Stimulated activated CD8-positive, alpha-beta memory T cell treated with anti-CD3 and anti-CD28 coated beads, Interleukin-15, amount 100 ng/mL, for 4 hours (primary cell): ENCODE measurements around the gene CELA3A.
A peak's percentile ranks its signal among the peaks of the same experiment; 100 is the strongest.
"Not testable (repeated sequence)": the region's sequence is repeated elsewhere in the genome, so short reads cannot be mapped to it uniquely, and the experiment has no call there.

ENCODE experiments used
- DNase-seq, 2 donors: peaks; one replicate each; pipeline ENCODE4 v3.0.0-alpha.2; 2020; ENCODE audit warnings: low read depth in 2 of 2

Gene CELA3A

DNA sequence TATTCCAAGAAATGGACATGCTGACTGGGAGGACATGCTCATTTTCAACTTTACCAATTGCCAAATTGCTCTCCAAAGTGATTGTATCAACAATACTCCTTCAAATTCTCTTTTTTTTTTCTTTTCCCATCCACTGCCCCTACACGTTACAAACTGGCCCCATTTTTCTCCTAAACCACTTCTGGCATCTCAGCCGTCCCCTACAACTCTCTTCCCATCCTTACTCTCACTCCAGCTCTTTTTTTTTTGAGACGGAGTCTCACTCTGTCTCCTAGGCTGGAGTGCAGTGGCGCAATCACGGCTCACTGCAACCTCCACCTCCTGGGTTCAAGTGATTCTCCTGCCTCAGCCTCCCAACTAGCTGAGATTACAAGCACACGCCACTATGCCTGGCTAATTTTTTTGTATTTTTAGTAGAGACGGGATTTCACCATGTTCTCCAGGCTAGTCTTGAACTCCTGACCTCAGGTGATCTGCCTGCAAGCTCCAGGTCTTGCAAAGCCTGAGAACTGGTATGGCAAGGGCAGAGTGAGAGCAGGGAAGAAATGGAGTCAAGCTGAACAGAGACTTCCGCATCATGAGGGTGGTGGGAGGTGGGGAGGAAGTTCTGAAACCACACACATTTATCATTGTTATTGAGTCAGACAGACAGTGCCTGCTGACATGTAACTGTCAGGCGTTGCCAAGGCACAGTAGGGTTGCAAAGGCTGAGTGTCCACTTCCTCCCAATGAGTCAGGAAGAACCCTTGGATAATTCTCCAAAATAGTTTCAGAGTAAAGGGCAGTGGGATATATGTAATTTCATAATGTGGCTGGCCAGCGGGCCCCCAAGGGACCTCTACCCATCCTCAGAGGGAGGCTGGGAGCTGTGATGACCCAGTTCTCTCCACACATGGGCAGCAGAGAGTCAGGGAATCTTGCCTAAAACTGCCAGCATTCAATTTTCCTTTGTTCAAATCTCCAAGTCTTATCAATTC lies 17.4 kb downstream of the CELA3A start:
- DNase-seq = peak; percentile 24 to 55

DNA sequence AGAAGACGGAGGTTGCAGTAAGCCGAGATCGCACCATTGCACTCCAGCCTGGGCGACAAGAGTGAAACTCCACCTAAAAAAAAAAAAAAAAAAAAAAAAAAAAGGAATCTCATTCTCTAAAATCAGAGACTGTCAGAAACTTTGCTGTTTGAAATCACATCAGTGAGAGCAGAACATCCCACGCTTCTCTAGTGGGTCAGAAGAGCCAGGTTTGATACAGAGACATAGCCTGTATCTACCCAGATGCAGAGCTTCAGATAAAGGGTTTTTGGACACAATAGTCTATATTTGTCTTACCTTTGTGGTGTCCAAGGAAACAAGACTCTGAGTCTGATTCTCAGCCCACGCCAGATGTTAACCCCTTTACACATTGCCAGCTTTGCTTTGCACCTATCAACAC lies 19.6 kb downstream of the CELA3A start:
- DNase-seq = no peak

DNA sequence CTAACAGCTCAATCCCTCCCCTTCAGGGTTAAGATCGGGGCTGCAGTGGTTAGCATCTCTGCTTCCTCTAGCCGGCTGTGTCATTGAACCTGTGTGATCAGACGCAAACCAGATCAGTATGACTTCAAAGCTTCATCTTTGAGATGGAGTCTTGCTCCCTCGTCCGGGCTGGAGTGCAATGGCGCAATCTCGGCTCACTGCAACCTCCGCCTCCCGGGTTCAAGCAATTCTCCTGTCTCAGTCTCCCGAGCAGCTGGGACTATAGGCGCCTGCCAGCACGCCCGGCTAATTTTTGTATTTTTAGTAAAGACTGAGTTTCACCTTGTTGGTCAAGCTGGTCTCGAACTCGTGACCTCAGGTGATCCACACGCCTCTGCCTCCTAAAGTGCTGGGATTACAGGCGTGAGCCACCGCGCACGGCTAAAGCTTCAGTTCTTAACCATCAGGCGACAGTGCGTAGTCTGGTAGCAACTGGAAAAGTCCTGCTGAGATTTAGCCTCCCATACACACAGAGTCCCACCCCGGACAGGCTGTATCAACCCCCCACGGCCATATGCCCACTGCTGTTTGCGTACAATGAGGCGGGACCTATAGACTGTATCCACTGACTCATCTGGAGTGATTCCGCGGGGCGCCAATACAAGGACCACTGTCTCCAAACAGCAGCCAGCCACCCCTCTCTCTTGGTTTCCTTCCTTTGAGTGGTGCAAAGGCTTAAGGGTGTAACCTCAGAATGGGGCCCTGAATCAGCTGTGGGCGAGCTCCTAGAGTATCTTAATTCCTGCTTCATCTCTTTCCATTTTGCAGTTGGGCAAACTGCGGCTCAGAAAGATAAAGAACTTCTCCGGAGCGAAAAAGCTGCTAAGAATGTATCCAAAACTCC lies 23.3 kb downstream of the CELA3A start:
- DNase-seq = peak; percentile 46 to 52

DNA sequence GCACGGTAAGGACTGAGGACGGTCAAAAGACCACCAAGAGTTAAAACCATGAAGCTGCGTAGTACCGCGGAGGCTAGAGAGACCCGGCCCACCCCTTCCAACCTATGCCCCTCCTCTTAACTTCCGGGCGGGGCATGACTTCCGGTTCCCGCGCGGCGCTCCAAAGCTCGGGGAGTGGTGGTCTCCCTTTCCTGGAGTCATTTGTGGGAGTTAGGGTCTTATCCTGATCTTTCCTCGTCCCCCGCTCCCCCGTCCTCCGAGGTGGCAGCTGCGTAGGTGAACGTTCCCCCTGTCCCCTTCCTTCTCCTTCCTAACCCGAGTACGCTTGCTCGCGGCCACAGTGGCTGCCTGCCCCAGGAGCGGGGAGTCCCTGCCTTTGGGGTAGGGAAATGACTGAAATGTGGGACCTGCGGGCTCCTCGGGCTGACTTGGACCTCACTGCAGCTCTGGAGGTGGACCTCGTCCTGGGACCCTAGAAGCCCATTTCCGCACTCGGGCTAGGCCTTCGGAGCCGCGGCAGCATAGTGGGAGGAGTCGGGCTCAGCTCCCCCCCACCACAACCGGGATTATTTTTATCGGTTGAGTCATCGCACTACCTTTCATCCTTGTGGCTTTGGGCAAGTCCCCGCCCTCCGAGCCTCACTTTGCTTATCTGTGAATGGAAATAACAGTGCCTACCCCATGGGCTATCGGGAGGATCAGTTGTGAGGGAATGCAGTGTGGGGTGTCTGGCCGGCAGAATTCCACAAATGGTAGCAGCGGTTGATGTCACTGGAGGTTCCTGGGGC lies 24.1 kb downstream of the CELA3A start:
- DNase-seq = peak; percentile 76 to 91

DNA sequence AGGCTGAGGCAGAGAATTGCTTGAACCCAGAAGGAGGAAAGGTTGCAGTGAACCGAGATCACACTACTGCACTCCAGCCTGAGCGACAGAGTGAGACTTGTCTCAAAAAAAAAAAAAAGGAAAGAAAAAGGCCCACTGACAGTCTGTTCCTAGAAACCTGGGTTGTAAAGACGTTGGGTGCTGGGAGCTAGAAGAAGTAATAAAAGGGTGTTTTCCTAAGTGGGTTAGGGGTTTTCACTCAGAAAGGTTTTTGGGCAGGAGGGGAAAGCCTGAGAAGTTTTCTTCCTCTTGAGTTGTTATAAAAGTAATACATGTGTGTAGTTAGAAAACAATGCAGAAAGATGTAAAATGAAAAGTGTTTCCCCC lies 25.4 kb downstream of the CELA3A start:
- no peak for DNase-seq

DNA sequence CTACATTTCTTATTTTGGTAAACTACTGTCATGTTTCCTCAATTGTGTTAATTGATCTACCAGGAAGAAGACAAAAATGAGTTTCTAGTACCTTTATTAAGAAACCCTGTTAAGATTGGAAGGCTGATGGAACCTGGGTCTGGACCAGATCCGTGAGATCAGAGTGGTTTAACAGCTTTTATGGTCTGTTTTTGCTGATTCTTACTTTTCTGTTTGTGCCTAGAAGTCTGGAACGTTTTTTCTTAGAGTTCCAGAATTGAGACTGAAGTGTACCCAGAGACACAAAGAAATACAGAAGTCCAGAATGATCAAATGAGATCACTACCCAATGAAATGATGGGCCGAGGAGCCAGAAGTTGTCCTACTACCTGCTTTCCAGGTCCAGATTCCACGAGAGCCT lies 28.6 kb downstream of the CELA3A start:
- no peak for DNase-seq

DNA sequence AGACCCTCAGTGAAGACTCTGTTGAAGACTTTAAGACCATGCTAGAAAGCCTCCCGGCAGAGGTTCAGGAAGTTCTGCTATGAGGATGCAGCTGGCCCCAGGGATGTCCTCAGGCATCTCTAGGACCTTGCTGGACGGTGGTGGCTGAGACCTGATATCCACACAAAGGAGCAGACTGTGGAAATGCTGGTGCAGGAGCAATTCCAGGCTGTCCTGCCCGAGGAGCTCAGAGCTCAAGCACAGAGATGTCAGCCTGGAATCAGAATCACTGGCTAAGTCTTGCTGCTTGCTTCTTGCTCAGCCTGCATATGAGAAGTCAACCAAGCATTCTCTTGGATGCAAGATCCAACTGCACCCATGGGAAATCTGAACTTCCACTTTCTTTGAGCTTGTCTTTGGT lies 29.0 kb downstream of the CELA3A start:
- no peak for DNase-seq

DNA sequence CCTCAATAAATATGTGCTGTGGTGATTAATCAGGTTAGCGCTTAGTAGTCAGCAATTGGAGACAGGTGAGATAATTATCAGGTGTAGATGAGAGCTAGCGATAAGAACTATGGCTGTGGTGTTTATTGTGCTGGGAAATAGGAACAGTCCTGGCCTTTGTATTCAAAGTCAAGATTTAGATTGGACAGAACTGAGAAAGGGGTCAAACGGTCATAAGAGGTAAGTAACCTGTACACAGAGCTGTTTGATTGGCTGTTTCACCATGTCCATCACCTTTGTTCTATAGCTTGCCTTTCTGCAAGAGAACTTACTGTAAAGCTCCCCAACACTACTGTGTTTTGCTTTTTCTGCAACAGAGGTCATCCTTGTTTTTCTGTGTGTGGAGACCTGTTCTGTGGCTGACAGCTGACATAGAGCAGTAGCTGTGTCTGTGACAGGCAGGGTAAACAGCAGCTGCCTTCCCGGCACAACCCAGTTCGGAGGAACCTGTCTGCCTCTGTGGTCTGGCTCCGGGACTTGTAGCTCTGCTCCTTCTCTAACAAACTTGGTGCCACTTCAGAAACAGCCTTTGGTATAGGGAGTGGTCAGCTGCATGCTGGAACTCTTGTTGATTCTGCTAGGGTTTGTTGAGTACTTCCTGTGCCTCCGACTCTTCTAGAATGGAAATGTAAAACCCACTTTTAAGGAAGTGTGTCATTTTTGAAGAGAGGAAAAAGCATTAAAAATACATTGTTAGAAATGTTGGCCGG lies 29.9 kb downstream of the CELA3A start:
- DNase-seq = no peak

DNA sequence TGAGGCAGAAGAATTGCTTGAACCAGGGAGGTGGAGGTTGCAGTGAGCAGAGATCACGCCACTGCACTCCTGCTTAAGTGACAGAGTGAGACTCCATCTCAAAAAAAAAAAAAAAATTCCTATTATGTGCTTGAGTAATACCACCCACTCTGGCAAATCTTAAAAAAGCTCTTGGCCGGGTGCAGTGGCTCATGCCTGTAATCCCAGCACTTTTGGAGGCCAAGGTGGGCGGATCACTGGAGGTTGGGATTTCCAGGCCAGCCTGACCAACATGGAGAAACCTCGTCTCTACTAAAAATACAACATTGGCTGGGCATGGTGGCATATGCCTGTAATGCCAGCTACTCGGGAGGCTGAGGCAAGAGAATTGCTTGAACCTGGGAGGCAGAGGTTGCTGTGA lies 33.4 kb downstream of the CELA3A start:
- DNase-seq = not testable (repeated sequence)

DNA sequence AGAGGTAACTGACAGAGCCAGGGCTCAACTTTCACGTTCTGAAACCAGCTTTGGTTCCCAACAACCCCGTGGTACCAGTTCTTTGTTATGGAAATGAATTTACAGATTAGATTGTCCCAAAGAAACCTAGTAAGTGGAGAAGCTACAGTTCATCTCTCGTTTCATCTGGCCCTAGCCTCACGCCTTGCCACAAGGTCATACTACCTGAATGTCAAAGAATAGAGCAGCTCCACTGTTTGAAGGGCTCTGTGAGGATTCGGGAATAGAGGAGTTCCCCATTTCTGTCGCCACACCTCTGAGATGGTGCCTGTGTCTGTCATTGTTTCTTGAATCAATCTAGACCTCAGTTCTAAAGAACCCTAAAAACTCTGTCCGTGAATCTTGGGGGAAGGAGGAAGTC lies 36.1 kb downstream of the CELA3A start:
- DNase-seq = no peak

DNA sequence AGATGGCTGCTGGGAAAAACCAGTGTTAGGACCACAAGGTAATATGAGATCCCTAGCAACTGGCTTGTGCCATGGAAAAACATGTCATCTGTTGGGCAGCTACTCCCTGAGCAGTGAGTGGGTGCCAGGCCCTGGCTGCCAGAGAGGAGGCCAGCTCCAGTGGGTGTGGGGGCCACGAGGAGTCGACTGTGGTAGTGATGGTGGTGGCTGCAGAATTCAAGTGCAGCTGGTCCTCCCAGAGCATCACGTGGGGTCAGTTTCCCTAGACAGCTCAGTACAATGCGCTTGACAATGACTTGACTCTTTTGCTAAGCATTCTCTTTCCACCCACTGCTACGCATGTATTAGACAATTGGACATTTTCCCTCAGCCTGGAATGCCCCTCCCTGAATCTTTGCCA lies 36.6 kb downstream of the CELA3A start:
- DNase-seq = no peak

DNA sequence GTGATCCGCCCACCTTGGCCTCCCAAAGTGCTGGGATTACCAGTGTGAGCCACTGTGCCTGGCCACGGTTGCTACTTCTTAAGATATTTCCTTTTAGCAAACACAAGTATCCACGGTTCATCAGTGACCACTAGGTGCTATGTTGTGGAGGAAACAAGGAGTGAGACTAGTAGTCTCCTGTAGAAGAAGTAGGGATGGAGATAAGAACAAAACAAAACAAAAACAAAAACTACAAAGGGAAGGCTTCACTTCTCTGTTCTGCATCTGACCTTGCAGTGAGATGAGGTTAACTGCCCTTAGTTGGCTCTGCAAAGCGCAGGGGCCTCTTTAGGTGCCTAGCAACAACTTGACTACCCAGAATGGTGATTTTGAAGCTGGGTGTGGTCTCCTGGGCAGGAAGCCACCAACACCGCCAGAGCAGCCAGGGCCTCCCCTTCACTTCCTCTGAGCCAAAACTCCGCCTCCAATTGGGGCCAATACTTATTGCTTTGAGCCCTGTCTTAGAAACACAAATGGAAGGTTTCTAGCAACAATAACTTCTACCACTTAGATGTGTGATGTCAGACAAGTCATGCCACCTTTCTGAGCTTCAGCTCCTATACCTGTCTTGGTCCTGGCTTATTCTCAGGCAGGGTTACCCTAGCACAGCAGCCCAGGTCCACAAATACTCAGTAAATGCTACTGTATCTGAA lies 38.3 kb downstream of the CELA3A start:
- DNase-seq = peak; percentile 63 to 73

DNA sequence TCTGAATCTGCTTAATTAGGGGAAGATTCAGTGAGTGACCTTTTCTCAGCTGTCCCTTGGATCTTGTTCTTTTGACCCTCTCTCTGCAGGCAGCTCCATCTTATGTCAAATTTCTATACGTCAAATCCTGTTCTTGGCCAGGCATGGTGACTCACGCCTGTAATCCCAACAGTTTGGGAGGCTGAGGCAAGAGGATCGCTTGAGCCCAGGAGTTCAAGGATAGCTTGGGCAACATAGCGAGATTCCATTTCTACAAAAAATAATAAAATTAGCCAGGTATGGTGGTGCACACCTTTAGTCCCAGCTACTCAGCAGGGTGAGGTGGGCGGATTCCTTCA lies 38.8 kb downstream of the CELA3A start:
- no peak for DNase-seq

DNA sequence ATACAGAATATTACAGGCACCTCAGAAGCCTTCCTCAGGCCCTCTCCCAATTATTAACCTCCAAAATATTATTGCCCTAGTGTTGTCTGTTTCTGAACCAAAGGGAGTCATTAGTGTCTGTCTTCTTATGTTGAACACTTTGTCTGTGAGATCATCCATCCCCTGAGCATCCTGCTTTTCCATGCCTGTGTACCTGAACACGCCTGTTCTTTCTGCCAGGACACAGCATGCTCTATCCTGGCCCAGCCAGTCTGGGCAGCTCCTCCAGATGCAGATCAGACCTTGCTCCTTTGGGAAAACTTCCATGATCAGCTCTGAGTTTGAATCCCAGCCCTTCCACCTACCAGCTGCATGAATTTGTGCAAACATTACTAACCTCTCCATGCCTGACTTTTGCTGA lies 40.0 kb downstream of the CELA3A start:
- DNase-seq = no peak

DNA sequence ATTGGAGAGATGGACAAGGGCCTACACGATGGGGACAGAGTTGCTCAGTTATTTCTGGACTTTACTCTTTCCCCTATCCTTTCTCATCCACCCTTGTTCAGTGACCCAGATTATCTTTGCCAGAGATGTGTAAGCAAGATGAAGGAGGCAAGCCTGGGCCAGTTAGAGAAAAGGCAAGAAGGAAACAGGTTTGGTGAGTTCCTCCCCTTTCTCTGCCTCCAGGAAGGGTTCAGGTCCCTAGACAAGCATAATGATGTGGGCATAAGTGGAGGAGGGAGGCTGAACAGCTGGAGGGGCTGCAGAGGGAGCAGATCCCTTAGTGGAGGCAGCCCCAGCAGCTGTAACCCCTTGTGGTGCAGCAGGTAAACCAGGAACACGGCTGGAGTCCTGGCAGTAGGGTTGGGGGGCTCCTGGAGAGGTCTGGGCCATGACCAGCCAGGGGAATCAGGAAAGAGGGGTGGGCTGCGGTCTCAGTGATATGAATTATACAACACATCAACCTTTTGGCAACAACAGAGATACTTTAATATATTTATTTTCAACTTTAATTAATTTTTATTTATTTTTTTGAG lies 41.8 kb downstream of the CELA3A start:
- no peak for DNase-seq

DNA sequence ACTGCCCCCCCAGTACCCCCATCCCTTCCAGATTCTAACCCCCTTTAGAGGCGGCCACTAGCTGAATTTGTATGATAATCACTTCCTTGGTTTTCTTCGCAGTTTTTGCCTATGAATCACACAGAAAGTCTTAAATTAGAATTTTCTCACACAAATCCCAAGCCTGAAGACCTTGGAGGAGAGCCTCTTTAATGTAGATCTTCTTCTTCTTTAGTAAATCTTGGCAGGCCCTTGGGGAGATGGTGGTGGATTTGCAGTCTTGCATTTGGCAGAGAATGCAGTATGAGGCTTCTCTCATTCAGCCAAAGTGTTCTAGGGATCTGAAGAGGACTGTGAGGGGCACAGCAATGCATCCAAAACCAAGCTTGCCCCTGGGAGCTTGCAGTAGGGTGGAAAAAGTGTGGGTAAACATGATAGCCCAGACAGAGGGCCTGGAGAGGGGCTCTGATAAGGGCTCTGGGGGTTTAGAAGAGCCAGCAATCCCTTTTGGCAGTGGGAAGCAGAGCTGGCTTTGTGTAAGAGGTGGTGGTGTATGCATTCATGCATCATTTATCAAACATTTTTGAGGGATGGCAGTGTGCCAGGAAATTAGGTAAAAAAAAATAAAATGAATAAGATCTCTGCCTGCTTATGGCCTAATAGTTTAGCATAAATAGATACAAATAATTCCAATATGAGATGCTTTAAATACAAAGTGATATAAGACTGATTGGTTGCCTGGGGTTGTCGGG lies 43.4 kb downstream of the CELA3A start:
- no peak for DNase-seq

DNA sequence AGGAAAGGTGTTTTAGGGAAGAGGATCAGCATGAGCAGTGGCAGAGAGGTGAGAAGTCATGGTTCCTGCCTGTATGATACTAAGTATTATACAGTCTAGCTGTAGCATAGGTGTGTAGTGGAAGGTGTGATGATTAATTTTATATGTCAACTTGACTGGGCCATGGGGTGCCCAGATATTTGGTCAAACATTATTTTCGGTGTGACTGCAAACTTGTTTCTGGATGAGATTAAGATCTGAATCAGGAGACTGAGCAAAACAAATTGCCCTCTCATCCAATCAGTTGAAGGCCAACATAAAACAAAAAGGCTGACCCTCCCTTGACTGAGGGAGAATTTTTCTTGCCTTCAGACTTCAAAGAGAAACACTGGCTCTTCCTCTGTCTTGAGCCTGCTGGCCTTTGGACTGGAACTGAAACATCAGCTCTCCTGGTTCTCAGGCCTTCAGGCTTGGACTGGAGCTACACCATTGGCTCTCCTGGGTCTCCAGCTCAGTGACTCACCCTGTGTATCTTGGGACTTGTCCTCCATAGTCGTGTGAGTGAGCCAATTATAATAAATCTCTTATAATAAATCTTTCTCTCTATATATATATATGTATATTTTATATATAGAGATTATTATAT lies 44.3 kb downstream of the CELA3A start:
- no peak for DNase-seq

DNA sequence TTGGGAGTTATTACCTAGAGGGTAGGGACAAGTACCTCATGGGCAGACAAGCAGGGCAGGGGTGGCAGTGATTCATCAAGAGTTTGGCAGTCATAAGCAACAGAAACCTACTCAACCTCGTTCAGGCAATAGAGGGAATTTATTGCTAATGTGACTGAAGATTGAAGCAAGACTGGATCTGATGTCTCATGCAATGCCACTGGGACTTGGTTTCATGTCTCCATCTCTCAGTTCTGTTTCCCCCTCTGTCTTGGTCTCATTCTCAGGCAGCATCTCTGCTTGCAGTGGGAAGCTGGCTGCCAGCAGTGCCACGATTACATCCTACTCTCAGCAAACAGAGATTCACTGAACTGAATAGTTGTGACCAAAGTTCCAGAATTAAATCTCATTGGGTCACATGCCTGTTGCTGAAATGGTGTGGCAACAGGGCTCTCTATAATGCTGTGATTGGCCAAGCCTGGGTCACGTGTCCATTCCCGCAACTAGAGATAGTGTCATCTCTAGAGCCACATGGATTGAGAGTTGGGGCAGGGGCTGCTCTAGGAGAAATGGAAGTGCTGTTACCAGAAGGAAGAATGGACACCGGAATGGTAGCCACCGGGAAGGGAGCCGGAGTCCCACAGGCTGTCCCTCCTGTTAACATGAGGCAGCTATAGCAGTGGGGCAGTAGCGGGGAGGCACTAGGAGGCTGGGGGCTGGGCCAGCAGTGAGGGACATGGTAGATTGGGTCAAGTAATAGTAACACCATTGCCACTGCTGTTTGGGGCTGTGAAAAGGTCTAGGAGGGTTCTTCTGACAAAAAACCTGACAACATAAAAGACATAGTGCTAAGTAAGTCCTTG lies 47.1 kb downstream of the CELA3A start:
- no peak for DNase-seq
